ENCODE results near the gene SPG7.

GRCh38 chr16:89572485-89573205, 64.4 kb downstream of the SPG7 start:
- TF ChIP-seq CTCF (IDR thresholded peaks at IDR 0.05) (no peak), POLR2A (IDR thresholded peaks at IDR 0.05) (no peak)
